Spinal cord (tissue), 10 donors: ENCODE data around the gene TRPM3. TPM values are rescaled to one million over a fixed set of nuclear protein-coding genes. Genes with fewer than 3 reads are reported as not detected.
A peak's percentile ranks its signal among the peaks of the same experiment; 100 is the strongest.

Source experiments
- DNase-seq, 6 donors: peaks; one replicate each; pipeline versions ENCODE4 v3.0.0 to v3.0.0-alpha.2; 2013 to 2015; ENCODE audit warnings: low spot score in 6 of 6, low read depth in 4 of 6
- H3K27ac ChIP-seq: one replicate; pipeline ENCODE4 v1.5.1; 2013; ENCODE audit warnings: low read depth, low read length, control low read depth
- H3K27me3 ChIP-seq: one replicate; pipeline ENCODE4 v1.6.1; 2013; ENCODE audit warnings: low read length; ENCODE audit not compliant: control insufficient read depth, insufficient read depth
- H3K36me3 ChIP-seq: one replicate; pipeline ENCODE4 v1.6.1; 2013; ENCODE audit warnings: low read length; ENCODE audit not compliant: control insufficient read depth, insufficient read depth
- H3K4me1 ChIP-seq: one replicate; pipeline ENCODE4 v1.6.1; 2013; ENCODE audit warnings: low read length; ENCODE audit not compliant: control insufficient read depth, insufficient read depth
- H3K4me3 ChIP-seq: one replicate; pipeline ENCODE4 v1.5.1; 2013; ENCODE audit warnings: low read depth, low read length, control low read depth
- H3K9me3 ChIP-seq: one replicate; pipeline ENCODE4 v1.6.1; 2013; ENCODE audit warnings: low read length; ENCODE audit not compliant: control insufficient read depth, insufficient read depth
- WGBS: methylation state at CpG from one replicate; pipeline ENCODE4 v1.1.5; 2013; ENCODE audit warnings: missing lambda C conversion rate; ENCODE audit not compliant: insufficient coverage; 5-methylcytosine and 5-hydroxymethylcytosine counted together
- polyA plus RNA-seq, 2 donors: library from polyadenylated mRNA; unstranded; fragments of 120-200 nt; gene quantifications; one replicate each; pipeline ENCODE4 v1.2.1, GENCODE V29; 2013; ENCODE audit not compliant: insufficient read length in 2 of 2
- total RNA-seq, 2 donors: library from RNA; depleted of rRNA in 1 of 2; stranded (reverse); fragments of 120-200 nt in 1 of 2; fragments of >200 nt in 1 of 2; gene quantifications; one replicate each; pipeline versions ENCODE4 v1.2.3 to v1.2.4, GENCODE V29; 2013 to 2014
- donor health status: healthy.

Gene TRPM3
- total and polyA plus RNA-seq, 4 donors, result 16.7 to 198 (median 37.6) TPM

- WGBS, result no CpG with 5 or more reads among the region's 2 CpGs
- DNase-seq, result no peak
- H3K27ac ChIP-seq, result no peak overlapping the region
- H3K4me1 ChIP-seq, result no peaks in the 10 kb centered on the region
- no peaks in the 10 kb centered on the region for H3K9me3 ChIP-seq
- H3K4me3 ChIP-seq, result no peak overlapping the region
- no peaks in the 10 kb centered on the region for H3K36me3 ChIP-seq
- no peaks in the 10 kb centered on the region for H3K27me3 ChIP-seq
Observed at GRCh38 chr9:70795841-70796240, 325.6 kb downstream of the TRPM3 start.

GRCh38 chr9:70792796-70793195 is 328.6 kb downstream of the TRPM3 start:
- no CpG with 5 or more reads among the region's 1 CpG for WGBS
- H3K4me3 ChIP-seq, result no peak overlapping the region
- H3K27me3 ChIP-seq, result no peaks in the 10 kb centered on the region
- no peak overlapping the region for H3K27ac ChIP-seq
- H3K36me3 ChIP-seq, result no peaks in the 10 kb centered on the region
- no peaks in the 10 kb centered on the region for H3K4me1 ChIP-seq
- no peak for DNase-seq
- H3K9me3 ChIP-seq, result no peaks in the 10 kb centered on the region

- WGBS, result 94% methylated on average over 2 of the region's 3 CpGs
- no peaks in the 10 kb centered on the region for H3K36me3 ChIP-seq
- no peaks in the 10 kb centered on the region for H3K9me3 ChIP-seq
- DNase-seq, result no peak
- no peak overlapping the region for H3K4me3 ChIP-seq
- H3K27me3 ChIP-seq, result no peaks in the 10 kb centered on the region
- H3K27ac ChIP-seq, result no peak overlapping the region
- H3K4me1 ChIP-seq, result no peaks in the 10 kb centered on the region
Observed at GRCh38 chr9:70791936-70792335, 329.5 kb downstream of the TRPM3 start.

GRCh38 chr9:70789086-70789485 is 332.3 kb downstream of the TRPM3 start:
- H3K27me3 ChIP-seq, result no peaks in the 10 kb centered on the region
- H3K27ac ChIP-seq, result no peak overlapping the region
- peak in 1 of 6 donors; percentile 64 for DNase-seq
- no peaks in the 10 kb centered on the region for H3K4me1 ChIP-seq
- no peaks in the 10 kb centered on the region for H3K36me3 ChIP-seq
- H3K9me3 ChIP-seq, result no peaks in the 10 kb centered on the region
- H3K4me3 ChIP-seq, result no peak overlapping the region
- no CpG with 5 or more reads among the region's 1 CpG for WGBS

- no peak overlapping the region for H3K27ac ChIP-seq
- no peak overlapping the region for H3K4me3 ChIP-seq
- DNase-seq, result no peak
- H3K4me1 ChIP-seq, result no peaks in the 10 kb centered on the region
- H3K27me3 ChIP-seq, result no peaks in the 10 kb centered on the region
- no peaks in the 10 kb centered on the region for H3K36me3 ChIP-seq
- no peaks in the 10 kb centered on the region for H3K9me3 ChIP-seq
- WGBS, result no CpG with 5 or more reads among the region's 2 CpGs
Observed at GRCh38 chr9:70784456-70784855, 337.0 kb downstream of the TRPM3 start.

- H3K4me3 ChIP-seq, result no peak overlapping the region
- no peak for DNase-seq
- no peaks in the 10 kb centered on the region for H3K27me3 ChIP-seq
- H3K27ac ChIP-seq, result no peak overlapping the region
- H3K36me3 ChIP-seq, result no peaks in the 10 kb centered on the region
- H3K4me1 ChIP-seq, result no peaks in the 10 kb centered on the region
- H3K9me3 ChIP-seq, result no peaks in the 10 kb centered on the region
- WGBS, result 80% methylated on average over 1 of the region's 3 CpGs
Observed at GRCh38 chr9:70778568-70778967, 342.9 kb downstream of the TRPM3 start.

GRCh38 chr9:70773579-70773978 is 347.8 kb downstream of the TRPM3 start:
- DNase-seq, result no peak
- WGBS, result no CpG with 5 or more reads among the region's 5 CpGs
- Histone ChIP-seq H3K4me1 (no peaks in the 10 kb centered on the region), H3K9me3 (no peaks in the 10 kb centered on the region), H3K27ac (no peak overlapping the region), H3K4me3 (no peak overlapping the region), H3K36me3 (no peaks in the 10 kb centered on the region), H3K27me3 (no peaks in the 10 kb centered on the region)

GRCh38 chr9:70772601-70773000 is 348.8 kb downstream of the TRPM3 start:
- peak in 1 of 6 donors; percentile 64 for DNase-seq
- 83% methylated on average over 2 of the region's 3 CpGs for WGBS
- no peaks in the 10 kb centered on the region for H3K4me1 ChIP-seq
- H3K27ac ChIP-seq, result no peak overlapping the region
- no peaks in the 10 kb centered on the region for H3K36me3 ChIP-seq
- no peaks in the 10 kb centered on the region for H3K27me3 ChIP-seq
- no peak overlapping the region for H3K4me3 ChIP-seq
- H3K9me3 ChIP-seq, result no peaks in the 10 kb centered on the region

GRCh38 chr9:70765946-70766345 is 355.5 kb downstream of the TRPM3 start:
- H3K4me3 ChIP-seq, result no peak overlapping the region
- no peaks in the 10 kb centered on the region for H3K4me1 ChIP-seq
- H3K36me3 ChIP-seq, result no peaks in the 10 kb centered on the region
- no peak overlapping the region for H3K27ac ChIP-seq
- no CpG with 5 or more reads among the region's 1 CpG for WGBS
- no peaks in the 10 kb centered on the region for H3K27me3 ChIP-seq
- H3K9me3 ChIP-seq, result no peaks in the 10 kb centered on the region
- DNase-seq, result no peak

GRCh38 chr9:70761139-70761670 is 360.2 kb downstream of the TRPM3 start:
- no peaks in the 10 kb centered on the region for H3K36me3 ChIP-seq
- no peaks in the 10 kb centered on the region for H3K4me1 ChIP-seq
- WGBS, result 67% methylated on average over 5 of the region's 8 CpGs
- no peak overlapping the region for H3K27ac ChIP-seq
- H3K27me3 ChIP-seq, result no peaks in the 10 kb centered on the region
- H3K4me3 ChIP-seq, result no peak overlapping the region
- no peaks in the 10 kb centered on the region for H3K9me3 ChIP-seq
- peak in 3 of 6 donors; percentile 36 to 84 (median 48) for DNase-seq
